ENCODE data around the gene STON2. TPM values are rescaled to one million over a fixed set of nuclear protein-coding genes. Genes with fewer than 3 reads are reported as not detected.

STON2 gene
- polyA plus RNA-seq, 1 donor: 62.3 TPM

DNA sequence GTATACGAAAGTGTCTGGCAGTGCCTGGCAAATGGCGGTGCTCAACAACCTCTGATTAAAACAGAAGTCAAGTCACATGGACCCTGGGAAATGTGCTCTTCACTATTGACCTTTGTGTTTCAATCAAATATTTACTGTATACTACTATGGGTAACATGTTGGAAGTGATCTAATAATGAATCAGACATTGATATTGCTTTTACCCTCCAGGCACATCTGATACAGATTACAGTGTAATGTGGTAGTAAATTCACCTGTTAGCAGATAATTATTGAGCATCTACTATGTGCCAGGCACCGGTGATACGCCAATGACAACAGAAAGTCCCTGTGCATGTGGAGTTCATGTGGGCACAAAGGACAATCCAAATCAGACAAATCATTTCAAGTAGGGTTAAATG is 63.1 kb downstream of the STON2 start:
- no peak for DNase-seq

DNA sequence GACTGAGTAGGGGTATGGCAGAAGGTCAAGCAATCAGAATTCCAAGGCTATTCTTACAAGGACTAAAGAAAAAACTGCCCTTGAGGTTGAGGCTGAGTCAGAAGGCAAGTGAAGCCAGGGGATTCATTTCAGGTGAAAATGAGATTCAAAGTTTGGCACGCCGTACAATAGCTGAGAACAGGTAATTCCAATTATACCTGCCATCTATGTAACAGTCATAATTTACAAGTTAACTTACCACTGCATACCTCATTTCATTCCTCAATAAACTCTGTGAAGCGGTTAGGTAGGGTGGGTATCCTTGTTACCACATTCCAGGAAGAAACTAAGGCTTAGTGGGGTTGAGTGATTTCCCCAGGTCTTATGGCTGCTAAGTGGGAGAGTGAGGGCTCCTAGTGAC is 64.1 kb downstream of the STON2 start:
- DNase-seq: no peak

DNA sequence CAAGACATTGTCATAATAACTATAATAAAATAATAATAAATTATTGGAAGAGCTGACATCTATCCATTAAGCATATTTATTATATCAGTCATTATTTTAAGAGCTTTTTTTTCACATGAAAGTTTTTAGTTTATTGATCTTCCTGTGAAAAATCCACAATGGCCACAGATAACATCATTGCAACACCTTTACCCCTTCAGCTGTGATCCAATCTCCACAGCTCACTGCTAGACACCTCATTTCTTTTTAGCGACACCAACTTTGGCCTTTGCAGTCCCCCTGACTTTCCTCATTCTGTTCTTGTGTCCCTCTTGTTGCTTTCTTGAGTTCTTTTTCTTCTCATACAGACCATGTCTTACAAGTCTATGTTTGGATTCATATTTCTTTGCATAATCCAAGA is 67.4 kb downstream of the STON2 start:
- DNase-seq: no peak

DNA sequence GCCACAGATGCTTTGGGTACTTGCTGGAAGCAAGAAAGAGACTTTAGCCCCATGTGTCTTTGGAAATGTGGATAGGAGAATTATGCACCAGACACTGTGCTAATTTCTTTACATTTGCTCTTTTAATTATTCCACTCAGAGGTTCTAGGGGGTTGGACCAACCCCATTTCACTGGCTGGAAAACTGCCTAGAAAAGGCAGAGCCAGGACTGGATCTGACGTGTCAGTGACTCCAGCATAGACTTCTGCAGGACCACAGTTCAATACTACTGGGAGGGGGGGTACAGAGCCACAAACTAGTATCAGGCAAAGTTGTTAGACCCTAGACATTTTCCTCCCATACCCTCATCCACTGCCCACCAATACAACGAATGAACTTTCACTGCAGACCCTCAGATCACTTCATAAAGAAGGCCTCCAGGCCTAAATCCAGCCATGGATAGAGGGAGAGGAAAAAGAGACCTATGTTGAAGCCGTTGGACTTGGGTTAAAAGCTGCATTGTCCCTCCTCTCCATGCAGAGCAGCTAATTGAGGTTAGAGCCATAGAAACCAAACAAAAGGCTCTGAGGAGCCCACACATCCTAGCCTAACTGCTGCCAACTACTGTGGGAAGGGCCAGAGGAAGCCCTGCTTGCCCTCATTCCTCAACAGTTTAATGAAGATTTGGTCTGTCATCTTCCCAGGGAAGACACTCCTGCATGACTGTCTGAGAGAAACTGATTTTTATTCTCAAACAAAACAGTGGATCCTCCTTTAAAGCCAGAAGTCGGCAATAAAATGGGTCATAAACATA is 68.7 kb downstream of the STON2 start:
- no peak for DNase-seq

DNA sequence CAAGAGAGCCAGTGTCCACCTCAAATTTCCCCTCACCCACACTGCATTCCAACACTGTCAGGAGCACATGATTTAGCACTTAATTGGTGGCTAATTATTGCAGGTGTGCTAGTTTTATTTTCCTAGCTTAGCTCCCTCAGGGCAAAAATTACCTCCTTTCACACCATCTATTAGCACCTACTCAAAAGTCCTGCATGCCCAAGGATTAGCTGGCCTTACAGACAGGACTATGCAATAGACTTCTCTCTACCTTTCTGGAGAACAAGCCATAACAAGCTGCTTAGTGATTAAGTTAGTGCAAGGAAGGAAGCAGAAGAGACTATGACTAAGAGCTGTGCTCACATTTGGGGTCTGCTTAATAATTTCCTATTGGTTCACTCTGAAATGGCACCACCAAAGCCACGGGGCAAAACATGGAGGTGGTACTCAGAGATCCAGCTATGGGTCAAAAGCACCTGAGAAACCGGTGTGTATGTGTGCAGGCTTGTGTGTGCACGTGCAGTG is 69.5 kb downstream of the STON2 start:
- DNase-seq: no peak

DNA sequence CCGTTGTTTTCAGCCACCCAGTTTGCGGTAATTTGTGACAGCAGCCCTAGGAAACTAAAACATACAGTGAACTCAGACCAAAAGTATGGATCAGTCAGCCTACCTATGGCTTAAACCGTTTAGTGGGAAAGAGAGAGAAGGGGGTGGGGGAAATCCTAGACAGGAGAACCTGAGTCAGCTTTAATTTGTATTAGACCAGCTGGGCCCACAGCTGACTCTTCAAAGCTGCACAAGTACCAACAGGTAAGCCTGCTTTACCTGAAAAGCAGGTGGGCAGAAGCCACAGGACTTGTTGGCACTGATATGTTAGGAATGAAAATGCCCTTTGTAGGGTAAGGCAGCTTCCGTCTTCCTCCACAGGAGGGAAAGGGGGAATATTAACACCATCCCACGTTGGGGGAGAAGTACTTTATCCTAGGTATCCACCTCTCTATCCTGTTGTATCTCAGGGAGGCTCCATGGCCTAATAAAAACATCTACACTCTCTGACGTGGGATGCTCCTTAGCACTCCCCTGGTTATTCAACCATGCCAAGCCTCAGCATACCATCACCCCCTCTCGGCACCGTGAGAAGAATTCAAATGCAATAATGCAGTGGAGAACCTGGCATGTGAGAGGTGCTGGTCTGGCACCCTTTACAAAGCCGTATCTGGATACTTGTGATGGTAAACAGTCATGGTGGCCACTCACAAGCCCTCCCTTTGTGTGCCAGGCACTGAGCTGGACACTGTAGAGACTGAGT is 70.3 kb downstream of the STON2 start:
- no peak for DNase-seq

DNA sequence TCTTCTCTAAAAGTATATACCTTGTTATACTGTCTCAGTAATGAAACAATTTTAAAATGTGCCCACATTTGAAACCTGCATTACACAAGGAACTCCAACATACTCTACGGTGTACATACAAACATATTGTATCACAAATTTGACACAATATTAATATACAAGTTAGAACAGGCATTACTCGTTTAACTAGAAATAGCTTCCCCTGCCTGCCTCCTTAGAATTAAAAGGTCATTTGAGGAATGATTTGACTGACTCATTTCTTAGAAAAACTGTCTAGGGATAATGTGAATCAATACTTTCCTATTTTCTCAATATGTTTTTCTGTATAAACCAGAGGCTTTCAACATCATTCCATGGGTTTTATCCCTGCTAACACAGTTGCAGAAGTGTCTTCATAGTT is 73.7 kb downstream of the STON2 start:
- DNase-seq: no peak

DNA sequence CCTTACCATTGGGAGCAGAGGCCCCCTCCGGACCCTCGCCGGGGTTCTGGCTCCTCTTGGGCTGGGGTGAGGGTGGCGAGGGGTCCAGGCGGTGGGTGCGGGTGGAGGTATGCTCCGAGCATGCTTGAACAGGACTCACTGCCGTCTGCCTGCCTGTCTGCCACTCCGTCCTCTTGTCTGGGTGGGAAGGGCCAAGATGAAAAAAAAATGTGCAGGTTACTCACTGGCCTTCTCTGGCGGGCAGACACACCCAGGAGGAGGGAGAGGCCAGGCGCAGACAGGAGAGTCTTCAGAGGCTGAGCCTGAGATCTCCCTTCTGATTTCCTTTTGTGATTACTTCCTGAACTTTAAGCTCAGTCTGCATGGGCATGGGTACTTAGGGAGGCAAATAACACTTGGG is 76.1 kb downstream of the STON2 start:
- no peak for DNase-seq

DNA sequence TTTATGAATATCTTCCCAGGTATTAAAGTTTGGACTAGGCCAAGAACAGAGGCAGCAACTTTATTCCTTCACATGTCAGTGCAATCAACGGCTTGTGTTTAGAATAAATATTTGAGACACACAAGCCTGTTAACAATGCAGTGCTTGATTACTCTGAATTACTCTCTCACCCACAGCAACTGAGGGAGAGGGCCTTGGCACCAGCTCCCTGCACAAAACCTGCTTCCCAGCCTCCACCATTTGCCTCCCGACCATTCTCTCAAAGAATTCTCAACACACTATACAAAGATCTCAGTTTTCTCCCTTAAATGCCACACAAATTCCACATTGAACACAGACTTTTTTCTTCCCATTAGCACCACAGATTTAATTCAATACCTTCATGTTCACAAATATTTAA is 77.0 kb downstream of the STON2 start:
- no peak for DNase-seq

DNA sequence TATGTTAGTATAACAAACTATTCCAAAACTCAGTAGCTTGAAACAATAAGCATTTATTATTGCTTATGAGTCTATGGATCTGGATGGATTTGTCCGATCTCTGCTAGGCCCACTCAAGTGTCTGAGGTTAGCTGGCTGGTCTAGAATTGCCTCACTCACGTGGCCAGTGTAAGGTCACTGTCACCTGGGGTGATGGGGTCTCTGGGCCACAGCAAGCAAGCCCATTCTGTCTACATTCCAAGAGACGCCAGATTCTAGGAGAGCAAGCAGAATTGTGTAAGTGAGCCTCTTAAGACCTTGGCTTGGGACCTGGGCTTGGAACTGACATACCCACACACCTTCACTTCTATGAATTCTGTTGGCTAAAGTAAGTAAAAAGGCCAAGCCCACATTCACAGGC is 80.2 kb downstream of the STON2 start:
- no peak for DNase-seq

DNA sequence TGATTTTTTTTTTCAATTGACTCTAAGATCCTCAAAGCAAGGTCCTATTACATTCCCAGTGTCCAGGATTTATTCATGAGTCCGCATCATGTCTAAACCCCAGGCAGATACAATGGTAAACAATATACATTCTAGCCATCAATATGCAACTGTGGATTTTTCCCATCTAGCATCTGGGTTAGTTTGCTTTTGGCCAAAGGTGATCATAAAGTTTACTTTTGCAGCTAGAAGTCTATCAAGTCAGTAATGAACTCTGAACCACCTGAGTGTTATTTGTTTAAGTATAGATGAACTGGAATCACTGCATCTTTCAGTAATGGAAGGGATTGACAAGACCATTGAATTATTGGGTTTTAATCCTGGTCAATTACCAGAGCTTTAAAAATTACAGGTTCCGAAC is 80.8 kb downstream of the STON2 start:
- no peak for DNase-seq

DNA sequence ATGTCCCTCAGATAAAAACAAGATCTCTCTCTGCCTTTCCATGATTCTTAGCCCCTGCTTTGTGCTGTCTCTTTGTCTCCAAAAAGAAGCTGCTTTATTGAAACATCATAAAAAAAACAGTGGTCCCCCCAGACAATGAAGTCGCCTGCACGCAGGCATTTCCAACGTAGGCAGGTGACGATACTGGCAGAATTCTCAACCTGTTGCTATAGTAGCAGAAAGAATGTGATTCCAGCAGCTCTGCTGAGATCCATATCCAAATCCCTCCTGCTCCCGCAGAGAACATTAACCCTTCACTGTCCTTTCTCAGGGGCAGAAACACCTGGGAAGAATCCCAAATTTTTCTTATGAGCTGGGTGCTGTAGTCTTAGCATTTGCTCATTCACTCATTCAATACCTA is 84.8 kb downstream of the STON2 start:
- no peak for DNase-seq

DNA sequence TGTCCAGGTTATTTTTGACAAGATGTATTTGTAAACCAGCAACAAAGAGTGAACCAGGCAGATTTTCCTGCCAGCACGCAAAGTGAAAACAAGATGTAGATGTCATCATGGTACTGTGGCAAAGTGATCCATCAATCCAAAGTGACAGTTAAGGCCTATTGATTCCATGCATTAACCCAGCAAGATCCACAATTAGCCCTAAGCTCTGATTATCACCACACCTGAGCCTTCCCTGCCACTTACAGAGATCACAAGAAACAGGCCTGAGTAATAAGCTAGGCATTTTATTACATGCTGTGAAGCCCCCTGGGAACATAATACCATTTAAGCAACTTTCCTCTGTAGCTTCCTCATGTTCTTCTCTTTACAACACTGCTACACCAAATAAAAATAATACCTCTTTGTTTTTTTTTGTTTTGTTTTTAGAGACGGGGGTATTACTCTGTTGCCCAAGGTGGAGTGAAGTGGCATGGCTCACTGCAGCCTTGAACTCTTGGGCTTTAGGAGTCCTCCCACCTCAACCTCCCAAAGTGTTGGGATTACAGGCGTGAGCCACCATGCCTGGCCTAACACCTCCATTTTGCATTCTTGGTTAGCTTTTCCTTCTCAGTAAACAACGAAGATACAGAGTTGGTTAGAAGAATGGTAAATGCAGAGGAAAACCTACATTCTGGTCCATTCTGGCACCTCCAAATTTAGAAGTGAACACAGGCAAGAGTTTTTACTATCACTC is 85.5 kb downstream of the STON2 start:
- DNase-seq: no peak

DNA sequence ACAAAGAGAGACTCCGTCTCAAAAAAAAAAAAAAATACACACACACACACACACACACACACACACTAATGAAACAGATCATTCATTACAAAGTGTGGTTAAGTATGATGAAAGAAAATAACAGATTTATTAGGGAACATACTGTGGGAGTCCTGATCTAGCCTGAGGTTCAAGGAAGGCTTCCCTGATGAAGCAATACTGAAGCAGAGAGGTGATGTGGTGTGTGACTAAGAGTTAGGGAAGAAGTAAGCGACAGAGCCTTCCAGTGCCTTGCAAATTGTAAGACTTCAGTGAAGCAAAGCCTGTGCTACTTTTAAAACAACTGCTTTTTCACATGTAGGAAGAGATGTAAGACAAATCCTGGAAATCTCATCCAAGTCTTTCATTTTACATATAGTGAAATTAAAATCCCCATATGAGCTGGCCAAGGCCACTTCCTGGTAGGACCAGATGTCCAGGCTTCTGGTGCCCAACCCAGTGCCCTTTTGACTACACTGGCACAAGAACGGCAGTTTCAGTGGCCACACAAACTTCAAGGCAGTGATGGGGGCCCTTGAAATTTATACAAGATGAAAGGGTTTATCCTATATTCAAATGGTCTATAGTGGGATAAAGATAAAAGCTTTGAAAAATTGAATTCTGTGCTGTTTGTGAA is 86.2 kb downstream of the STON2 start:
- no peak for DNase-seq

DNA sequence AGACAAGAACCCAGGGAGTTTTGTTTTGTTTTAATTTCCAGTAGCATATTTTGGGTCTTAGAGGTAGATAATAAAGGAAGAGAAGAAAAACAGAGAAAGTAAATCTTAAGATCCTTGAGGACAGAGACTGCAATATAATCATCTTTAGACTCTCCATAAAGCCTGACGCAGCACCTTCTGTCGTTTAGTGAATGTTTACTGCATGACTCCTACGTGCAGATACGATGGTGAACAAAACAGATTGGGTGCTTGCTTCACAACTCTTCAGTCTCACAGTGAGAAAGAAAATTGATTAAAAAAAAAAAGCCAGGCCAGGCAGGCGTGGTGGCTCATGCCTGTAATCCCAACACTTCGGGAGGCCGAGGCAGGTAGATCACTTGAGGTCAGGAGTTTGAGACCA is 86.9 kb downstream of the STON2 start:
- DNase-seq: no peak

DNA sequence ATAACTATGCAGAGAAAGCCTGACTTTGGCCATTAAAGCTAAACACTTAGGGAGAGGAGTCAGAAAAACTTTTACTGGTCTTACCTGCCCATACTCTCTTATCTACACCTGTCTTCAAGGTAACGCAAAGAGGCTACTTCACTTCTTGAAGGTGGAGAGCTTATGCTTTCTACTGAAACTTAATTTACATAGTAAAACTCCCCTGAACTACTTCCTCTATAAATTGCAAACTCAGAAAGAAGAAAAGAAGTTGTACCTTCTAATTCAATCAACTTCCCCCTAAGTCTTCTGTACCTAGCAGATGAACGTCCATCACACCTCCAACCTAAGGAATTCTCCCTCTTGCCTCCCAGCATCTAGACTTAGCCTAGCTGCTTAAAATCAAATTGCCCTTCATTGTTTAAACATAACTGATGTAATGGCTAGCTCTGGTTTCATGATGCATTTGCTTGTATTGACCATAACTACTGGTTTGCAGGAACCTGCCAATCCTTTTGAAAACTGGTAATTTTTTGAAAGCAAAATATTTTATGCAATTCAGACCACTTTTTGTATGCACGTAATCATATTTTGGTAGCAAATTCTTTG is 87.7 kb downstream of the STON2 start:
- no peak for DNase-seq

DNA sequence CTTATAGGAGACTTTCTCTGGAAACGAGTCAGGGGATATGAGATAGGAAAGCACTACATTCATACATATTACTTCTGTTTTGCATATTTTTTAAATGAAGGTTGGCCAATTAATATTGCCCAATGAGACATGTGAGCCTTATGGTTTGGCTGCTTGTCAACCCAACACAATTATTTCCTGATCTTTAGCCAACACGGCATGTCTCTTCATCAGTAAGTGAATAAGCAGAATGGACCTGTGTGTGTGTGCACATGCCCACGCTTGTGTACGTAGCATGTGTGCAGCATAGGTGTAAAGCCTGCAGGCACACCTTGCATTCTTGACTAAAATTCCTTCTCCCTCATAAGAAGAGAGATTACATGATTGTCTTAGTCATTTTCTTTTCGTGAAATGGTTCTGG is 88.3 kb downstream of the STON2 start:
- no peak for DNase-seq

DNA sequence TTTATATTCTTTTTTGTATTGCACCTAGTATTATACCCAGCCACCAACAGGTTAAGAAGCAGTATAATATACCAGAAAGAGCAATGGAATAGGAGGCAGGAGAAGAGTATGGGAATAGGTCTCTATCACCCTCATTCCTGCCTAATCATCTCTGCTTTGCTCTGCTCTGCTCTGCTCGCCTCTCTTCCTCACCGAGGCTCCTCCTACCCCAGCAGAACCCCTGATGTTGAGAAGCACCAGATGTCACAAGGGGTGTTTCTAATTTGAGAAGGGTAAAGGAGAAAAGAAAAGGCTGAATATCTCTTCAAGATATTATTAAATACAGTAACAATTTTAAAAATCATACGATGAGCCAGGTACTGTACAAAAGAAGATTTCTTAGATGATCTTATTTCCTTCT is 89.0 kb downstream of the STON2 start:
- DNase-seq: no peak

DNA sequence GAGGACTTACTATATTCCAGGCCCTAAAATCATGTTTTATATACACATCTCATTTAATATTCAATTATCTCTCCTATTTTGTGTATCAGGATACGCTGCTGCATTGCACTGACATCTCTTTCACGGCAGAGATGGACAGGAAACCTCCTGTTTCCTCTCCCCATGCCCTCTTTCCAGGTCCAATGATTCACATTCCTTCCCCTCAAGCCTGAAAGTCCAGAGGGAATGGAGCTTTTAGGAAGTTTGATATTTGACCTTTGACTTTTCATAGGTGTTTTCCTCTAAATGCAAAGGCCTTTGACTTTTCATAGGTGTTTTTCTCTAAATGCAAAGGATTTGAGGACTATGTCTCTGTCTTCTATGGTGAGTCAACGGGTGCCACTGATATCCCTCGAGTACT is 89.5 kb downstream of the STON2 start:
- DNase-seq: no peak

DNA sequence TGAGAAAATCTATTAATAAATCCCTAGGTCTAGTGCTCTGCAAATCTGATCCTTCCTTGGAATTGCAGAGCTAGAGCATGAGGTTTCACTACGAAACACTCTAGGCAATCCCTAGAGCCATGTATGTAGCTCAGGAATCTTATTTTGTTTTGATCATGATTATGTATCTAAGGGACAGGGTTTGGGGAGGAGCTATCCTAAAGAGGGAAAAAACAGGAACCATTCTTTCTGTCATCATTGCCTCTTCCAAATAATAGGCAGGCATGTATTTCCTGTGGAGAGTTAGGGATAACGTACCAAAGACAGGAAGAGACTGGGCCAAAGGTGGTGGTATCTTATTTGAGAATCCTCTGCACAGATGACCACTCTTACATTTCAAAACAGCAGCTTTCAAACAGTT is 90.6 kb downstream of the STON2 start:
- DNase-seq: no peak

DNA sequence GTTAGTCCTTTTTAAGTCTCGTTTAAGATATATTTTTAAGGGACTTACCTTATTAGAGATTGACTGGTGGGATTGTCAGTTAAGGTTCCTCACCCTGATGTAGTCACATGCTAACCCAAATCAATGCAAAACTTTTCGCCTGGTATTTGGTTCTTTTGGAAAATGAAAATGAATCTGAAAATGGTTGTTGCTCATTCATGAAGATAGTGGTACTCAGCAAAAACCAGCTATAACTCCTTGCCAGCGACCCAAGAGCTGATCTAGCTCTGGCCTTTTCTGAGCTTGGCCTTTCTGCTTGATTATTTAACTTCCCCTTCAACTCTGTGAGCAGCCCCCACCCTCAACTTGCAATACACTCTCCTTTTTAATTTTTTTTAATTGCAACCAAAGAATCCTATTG is 94.4 kb downstream of the STON2 start:
- DNase-seq: no peak

DNA sequence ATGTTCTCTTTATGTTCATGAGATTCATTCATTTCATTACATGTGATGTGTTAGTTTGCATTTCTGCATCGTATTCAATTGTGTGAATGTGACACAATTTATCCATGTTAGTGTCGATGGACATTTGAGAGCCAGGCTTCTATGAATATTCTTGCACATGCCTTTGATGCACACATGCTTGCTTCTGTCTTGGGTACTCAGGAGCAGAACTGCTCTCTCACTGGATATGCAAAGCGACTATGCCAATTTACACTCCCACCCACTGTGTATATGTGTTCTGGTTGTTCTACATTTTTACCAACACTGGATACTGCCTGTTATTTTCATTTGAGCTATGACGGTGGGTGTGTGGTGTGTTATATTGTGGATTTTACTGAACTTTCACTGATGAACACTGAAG is 95.1 kb downstream of the STON2 start:
- DNase-seq: no peak
